Brain microvascular endothelial cell (primary cell): ENCODE measurements around the gene RCC1.

Experiments
- DNase-seq: peaks from one replicate; pipeline ENCODE4 v3.0.0-alpha.2; 2020
- H3K27ac ChIP-seq: fragments of 250-450 bp; sonication (Bioruptor Pico); 2 replicates; pipeline ENCODE4 v1.5.1; 2020; ENCODE audit warnings: mild to moderate bottlenecking, moderate library complexity
- H3K27me3 ChIP-seq: fragments of 250-450 bp; sonication (Bioruptor Pico); replicated peaks from 2 replicates; pipeline ENCODE4 v1.5.1; 2020; ENCODE audit warnings: mild to moderate bottlenecking
- H3K36me3 ChIP-seq: fragments of 250-450 bp; sonication (Bioruptor Pico); replicated peaks from 2 replicates; pipeline ENCODE4 v1.5.1; 2020; ENCODE audit warnings: mild to moderate bottlenecking
- H3K4me3 ChIP-seq: 2 replicates; pipeline ENCODE4 v1.5.1; 2011; ENCODE audit warnings: low read depth, mild to moderate bottlenecking, control low read depth, low read length, moderate library complexity
- CTCF ChIP-seq: IDR thresholded peaks from 2 replicates; pipeline ENCODE4 v1.5.1; 2011; ENCODE audit warnings: low read depth, mild to moderate bottlenecking, moderate library complexity, low read length, control low read depth, inconsistent platforms; ENCODE audit errors: missing control alignments
- in situ Hi-C: cut with HindIII; loops from 2 replicates; pipeline ENCODE4 v1.10.0; 2017; ENCODE audit warnings: low sequenced_read_pairs, low pct_ligation_motif_present

The RCC1 gene

GRCh38 chr1:28526886-28527285 is 21.0 kb downstream of the RCC1 start:
- peaks cover 19% of the 10 kb centered on the region for H3K36me3 ChIP-seq
- TF ChIP-seq CTCF, result no peak
- no peak overlapping the region for H3K27ac ChIP-seq
- no peaks in the 10 kb centered on the region for H3K27me3 ChIP-seq
- no peak overlapping the region for H3K4me3 ChIP-seq
- no peak for DNase-seq
- in situ Hi-C loops, result no loop called here

- no peak overlapping the region for H3K4me3 ChIP-seq
- in situ Hi-C loops, result no loop called here
- peaks cover 19% of the 10 kb centered on the region for H3K36me3 ChIP-seq
- H3K27ac ChIP-seq, result no peak overlapping the region
- H3K27me3 ChIP-seq, result no peaks in the 10 kb centered on the region
- no peak for TF ChIP-seq CTCF
- no peak for DNase-seq
These were observed 24.6 kb downstream of the RCC1 start for GRCh38 chr1:28530456-28530855.

- Histone ChIP-seq H3K27me3 (no peaks in the 10 kb centered on the region), H3K27ac (no peak overlapping the region), H3K36me3 (peaks cover 40% of the 10 kb centered on the region), H3K4me3 (no peak overlapping the region)
- in situ Hi-C loops, result no loop called here
- no peak for TF ChIP-seq CTCF
- DNase-seq, result no peak
These were observed 28.8 kb downstream of the RCC1 start for GRCh38 chr1:28534671-28535070.

- TF ChIP-seq CTCF, result no peak
- no peak for DNase-seq
- in situ Hi-C loops, result no loop called here
- Histone ChIP-seq H3K4me3 (no peak overlapping the region), H3K27me3 (no peaks in the 10 kb centered on the region), H3K27ac (no peak overlapping the region), H3K36me3 (peaks cover 38% of the 10 kb centered on the region)
These were observed 29.3 kb downstream of the RCC1 start for GRCh38 chr1:28535180-28535579.

GRCh38 chr1:28537457-28538199 is 31.8 kb downstream of the RCC1 start:
- no peak for TF ChIP-seq CTCF
- H3K27me3 ChIP-seq, result no peaks in the 10 kb centered on the region
- peaks cover 28% of the 10 kb centered on the region for H3K36me3 ChIP-seq
- H3K4me3 ChIP-seq, result no peak overlapping the region
- no peak overlapping the region for H3K27ac ChIP-seq
- in situ Hi-C loops, result no loop called here
- DNase-seq, result no peak

- Histone ChIP-seq H3K4me3 (no peak overlapping the region), H3K27ac (no peak overlapping the region), H3K27me3 (no peaks in the 10 kb centered on the region), H3K36me3 (peaks cover 28% of the 10 kb centered on the region)
- TF ChIP-seq CTCF, result no peak
- in situ Hi-C loops, result no loop called here
- DNase-seq, result no peak
These were observed 32.4 kb downstream of the RCC1 start for GRCh38 chr1:28538286-28538685.
